Peyer's patch (tissue), 4 donors: ENCODE data around the gene CD300C. TPM values are rescaled to one million over a fixed set of nuclear protein-coding genes. Genes with fewer than 3 reads are reported as not detected.

Experiments used
- DNase-seq, 3 donors: peaks; one replicate each; pipeline ENCODE4 v3.0.0-alpha.2; 2017 to 2019
- H3K27ac ChIP-seq, 4 donors: fragments of 200-600 bp; sonication (generic); one replicate each; pipeline ENCODE4 v1.5.1; 2016 to 2019
- H3K27me3 ChIP-seq, 2 donors: fragments of 200-600 bp; sonication (generic); one replicate each; pipeline ENCODE4 v1.5.1; 2019
- H3K36me3 ChIP-seq, 3 donors: fragments of 200-600 bp; sonication (generic); one replicate each; pipeline ENCODE4 v1.5.1; 2016 to 2019
- H3K4me1 ChIP-seq, 4 donors: fragments of 200-600 bp; sonication (generic); one replicate each; pipeline ENCODE4 v1.5.1; 2016 to 2019
- H3K4me3 ChIP-seq, 4 donors: fragments of 200-600 bp; sonication (generic); 1 replicate in 3 of 4; 2 replicates in 1 of 4; pipeline ENCODE4 v1.5.1; 2016 to 2019; ENCODE audit warnings: mild to moderate bottlenecking in 1 of 4
- H3K9me3 ChIP-seq, 4 donors: fragments of 200-600 bp; sonication (generic); one replicate each; pipeline ENCODE4 v1.5.1; 2016 to 2019; ENCODE audit warnings: mild to moderate bottlenecking in 1 of 4
- POLR2A ChIP-seq, 2 donors: fragments of 450-650 bp; IDR thresholded peaks; one replicate each; pipeline ENCODE4 v1.5.1; 2017; ENCODE audit warnings: antibody characterized with exemption in 2 of 2, mild to moderate bottlenecking in 2 of 2, moderate library complexity in 2 of 2
- total RNA-seq, 4 donors: library from RNA; depleted of rRNA; stranded (reverse); fragments of >200 nt; gene quantifications; one replicate each; pipeline ENCODE4 v1.1.0, GENCODE V29; 2016
- TF ChIP-seq, protein P1 (sequence below), 6 experiments: fragments of 450-650 bp in 4 of 6; fragments of 200-600 bp in 2 of 6; sonication (generic) in 1 of 6; IDR thresholded peaks; one replicate each; pipeline ENCODE4 v1.5.1; 2017 to 2019; ENCODE audit warnings: antibody characterized with exemption in 6 of 6, mild to moderate bottlenecking in 3 of 6, moderate library complexity in 1 of 6

The CD300C gene
- total RNA-seq, 4 donors from 2014 or later: not detected

DNA sequence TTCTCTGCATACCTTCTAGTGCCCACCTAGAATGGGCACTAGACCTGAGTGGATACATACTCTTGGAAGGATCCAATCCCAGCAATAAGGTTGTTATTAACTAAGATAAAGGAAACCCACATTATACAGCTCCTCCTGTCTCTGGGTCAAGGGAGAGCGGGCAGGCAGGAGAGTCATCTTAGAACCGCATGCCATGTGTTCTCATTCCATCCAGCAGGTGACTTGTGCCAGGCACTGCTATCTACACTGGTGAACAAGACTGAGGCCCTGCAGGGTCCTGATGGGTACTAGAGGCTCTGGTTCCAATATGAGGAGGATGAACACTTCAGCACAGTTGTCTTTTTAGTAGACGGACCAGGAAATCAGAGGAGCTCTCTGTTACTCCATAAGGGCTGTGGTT is 27.3 kb upstream of the CD300C start:
- TF ChIP-seq POLR2A (IDR thresholded peaks at IDR 0.05): no peak
- TF ChIP-seq, protein P1, sequence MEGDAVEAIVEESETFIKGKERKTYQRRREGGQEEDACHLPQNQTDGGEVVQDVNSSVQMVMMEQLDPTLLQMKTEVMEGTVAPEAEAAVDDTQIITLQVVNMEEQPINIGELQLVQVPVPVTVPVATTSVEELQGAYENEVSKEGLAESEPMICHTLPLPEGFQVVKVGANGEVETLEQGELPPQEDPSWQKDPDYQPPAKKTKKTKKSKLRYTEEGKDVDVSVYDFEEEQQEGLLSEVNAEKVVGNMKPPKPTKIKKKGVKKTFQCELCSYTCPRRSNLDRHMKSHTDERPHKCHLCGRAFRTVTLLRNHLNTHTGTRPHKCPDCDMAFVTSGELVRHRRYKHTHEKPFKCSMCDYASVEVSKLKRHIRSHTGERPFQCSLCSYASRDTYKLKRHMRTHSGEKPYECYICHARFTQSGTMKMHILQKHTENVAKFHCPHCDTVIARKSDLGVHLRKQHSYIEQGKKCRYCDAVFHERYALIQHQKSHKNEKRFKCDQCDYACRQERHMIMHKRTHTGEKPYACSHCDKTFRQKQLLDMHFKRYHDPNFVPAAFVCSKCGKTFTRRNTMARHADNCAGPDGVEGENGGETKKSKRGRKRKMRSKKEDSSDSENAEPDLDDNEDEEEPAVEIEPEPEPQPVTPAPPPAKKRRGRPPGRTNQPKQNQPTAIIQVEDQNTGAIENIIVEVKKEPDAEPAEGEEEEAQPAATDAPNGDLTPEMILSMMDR (IDR thresholded peaks at IDR 0.05): no peak
- Histone ChIP-seq H3K36me3 (no peaks in the 10 kb centered on the region), H3K9me3 (no peaks in the 10 kb centered on the region), H3K27ac (no peak overlapping the region), H3K4me1 (no peaks in the 10 kb centered on the region), H3K27me3 (no peaks in the 10 kb centered on the region), H3K4me3 (no peak overlapping the region)
- DNase-seq: no peak

DNA sequence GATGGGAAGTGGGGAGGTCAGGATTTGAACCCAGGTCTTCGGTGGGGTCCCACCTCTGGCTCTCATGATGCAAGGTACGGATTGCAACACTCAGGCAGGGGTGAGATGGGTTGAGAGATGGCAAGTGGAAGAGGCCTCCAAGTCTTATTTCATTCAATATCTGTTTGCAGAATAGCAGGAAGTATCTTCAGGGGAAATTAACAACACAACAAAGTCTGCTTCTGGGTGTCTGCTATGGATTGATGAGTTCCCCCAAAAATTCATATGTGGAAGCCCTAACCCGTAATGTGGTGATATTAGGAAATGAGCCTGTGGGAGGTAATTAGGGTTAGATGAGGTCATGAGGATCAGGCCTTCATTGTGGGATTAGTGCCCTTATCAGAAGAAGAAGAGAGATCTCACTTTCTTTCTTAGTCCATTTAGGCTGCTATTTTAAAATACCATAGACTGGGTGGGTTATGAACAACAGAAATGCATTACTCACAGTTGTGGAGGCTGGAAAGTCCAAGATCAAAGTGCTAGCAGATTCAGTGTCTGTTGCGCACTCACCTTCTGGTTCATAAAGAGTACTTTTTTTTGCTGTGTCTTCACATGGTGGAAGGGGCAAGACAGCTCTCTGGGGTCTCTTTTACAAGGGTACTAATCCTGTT is 25.8 kb upstream of the CD300C start:
- no peak for TF ChIP-seq POLR2A (IDR thresholded peaks at IDR 0.05)
- TF ChIP-seq, protein P1 (IDR thresholded peaks at IDR 0.05): no peak
- Histone ChIP-seq H3K27ac (no peak overlapping the region), H3K36me3 (no peaks in the 10 kb centered on the region)

DNA sequence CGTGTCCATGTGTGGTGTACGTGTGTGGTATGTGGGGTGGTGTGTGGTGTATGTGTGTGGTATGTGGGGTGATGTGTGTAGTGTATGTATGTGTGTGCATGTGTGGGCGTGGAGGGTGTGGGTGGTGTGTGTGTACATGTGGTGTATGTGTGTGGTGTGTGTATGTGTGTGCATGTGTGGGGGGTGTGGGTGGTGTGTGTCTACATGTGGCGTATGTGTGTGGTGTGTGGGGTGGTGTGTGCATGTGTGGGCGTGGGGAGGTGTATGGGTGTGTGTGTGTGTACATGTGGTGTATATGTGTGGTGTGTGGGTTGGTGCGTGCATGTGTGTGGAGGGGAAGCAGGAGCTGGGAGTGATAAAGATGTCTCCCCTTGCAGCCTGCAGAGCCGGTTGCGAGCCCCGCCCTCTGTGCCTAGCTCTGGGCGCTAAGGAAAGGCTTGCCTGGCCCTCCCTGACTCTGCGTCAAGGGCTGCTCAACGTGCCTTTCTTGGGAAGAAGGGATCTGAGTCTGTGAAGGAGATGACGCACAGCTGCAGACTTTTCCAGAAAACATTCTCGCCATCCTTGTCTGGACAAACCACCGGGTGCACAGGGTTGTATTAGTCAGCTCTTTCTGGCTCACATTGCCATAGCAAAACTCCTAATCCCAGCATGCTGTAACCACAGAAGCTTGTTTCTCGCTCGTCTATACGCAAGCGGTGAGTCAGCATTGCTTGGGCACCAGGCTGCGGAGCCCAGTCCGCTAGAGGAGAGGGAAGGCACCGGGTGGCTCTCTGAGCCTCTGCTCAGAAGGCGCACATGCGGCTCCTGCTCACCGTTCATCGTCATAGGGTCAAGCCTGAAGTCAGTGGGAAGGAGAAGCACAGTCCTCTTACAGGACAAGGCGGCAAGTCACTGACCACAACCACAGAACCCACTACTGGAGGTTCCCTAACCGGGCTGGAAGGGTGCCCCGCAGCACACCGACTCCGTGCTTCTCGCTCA is 23.4 kb upstream of the CD300C start:
- no peak for TF ChIP-seq POLR2A (IDR thresholded peaks at IDR 0.05)
- TF ChIP-seq, protein P1 (IDR thresholded peaks at IDR 0.05): no peak
- no peak for DNase-seq
- Histone ChIP-seq H3K27ac (no peak overlapping the region), H3K36me3 (no peaks in the 10 kb centered on the region), H3K4me3 (no peak overlapping the region), H3K27me3 (no peaks in the 10 kb centered on the region), H3K4me1 (no peaks in the 10 kb centered on the region), H3K9me3 (no peaks in the 10 kb centered on the region)

More for the DNA sequence above, 25.8 kb upstream of the CD300C start:
- DNase-seq: no peak
- Histone ChIP-seq H3K27me3 (no peaks in the 10 kb centered on the region), H3K9me3 (no peaks in the 10 kb centered on the region), H3K4me1 (no peaks in the 10 kb centered on the region), H3K4me3 (no peak overlapping the region)

DNA sequence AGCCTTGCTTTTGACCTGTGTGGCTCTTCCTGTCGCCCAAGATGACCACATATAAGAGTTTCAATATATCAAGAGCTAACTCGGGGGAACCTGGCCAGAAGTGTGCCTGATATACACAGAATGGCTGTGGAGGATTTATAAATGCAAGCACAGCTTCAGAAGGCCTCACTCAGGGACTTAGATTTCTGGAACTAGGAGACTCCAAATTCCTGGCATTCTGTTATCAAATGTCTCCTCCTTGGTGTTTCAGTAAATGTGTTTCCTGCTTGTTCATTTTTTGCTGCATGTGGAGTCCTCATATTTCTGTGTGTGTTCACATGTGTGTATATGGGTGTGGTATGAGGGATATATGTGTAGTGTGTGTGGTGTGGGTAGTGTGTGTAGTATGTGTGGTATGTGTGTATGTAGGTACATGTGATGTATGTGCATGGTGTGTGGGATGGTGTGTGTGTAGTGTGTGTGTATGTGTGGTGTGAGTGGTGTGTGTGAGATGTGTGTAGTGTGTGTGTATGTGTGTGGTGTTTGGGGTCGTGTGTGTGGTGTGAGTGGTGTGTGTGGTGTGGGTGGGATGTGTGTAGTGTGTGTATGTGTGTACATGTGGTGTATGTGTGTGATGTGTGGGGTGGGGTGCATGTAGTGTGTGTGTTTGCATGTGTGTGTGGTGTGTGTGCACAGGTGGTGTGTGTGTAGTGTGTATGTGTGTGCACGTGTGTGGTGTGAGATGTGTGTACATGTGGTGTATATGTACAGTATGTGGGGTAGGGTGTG is 22.4 kb upstream of the CD300C start:
- Histone ChIP-seq H3K27me3 (no peaks in the 10 kb centered on the region), H3K4me1 (no peaks in the 10 kb centered on the region), H3K36me3 (no peaks in the 10 kb centered on the region), H3K9me3 (no peaks in the 10 kb centered on the region), H3K4me3 (no peak overlapping the region), H3K27ac (no peak overlapping the region)
- TF ChIP-seq, protein P1 (IDR thresholded peaks at IDR 0.05): no peak
- TF ChIP-seq POLR2A (IDR thresholded peaks at IDR 0.05): no peak
- DNase-seq: no peak

DNA sequence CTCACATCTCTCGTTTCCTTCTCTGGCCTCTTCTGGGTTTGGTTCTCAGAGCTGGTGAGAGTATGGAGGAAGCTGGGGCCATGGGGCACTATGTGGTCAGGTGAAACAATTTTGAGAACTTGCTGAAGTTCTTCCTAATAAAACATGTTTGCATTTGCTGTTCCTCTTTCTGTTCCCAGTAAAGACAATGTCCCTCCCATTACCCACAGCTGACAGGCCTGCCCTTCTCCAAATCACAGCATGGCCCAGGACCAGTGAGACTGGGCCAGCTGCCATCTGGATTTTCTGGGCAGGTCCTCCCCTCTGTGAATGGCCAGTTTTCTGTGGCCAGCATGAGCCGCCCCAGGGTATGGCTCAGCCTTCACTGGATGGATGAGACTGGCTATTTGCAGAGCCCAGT is 21.5 kb upstream of the CD300C start, which contains the start of gene CD300H:
Gene CD300H, minus strand, starts transcription at position 113 of the 400 bp plus-strand sequence.
- no peak within 1 kb of the TSS for H3K4me3 ChIP-seq
- TF ChIP-seq, protein P1 (IDR thresholded peaks at IDR 0.05): no peak
- no peak for TF ChIP-seq POLR2A (IDR thresholded peaks at IDR 0.05)
- DNase-seq: no peak
- H3K27me3 ChIP-seq: no peaks in the 10 kb centered on the region
- no peaks in the 10 kb centered on the region for H3K9me3 ChIP-seq
- no peaks in the 10 kb centered on the region for H3K4me1 ChIP-seq
- H3K27ac ChIP-seq: no peak within 1 kb of the TSS
- H3K36me3 ChIP-seq: no peaks in the 10 kb centered on the region
